Testis (tissue), 3 donors: Measurements from ENCODE around the gene REM2. TPM values are rescaled to one million over a fixed set of nuclear protein-coding genes. Genes with fewer than 3 reads are reported as not detected.
A peak's percentile ranks its signal among the peaks of the same experiment; 100 is the strongest.

Experiments
- DNase-seq: peaks from one replicate; pipeline ENCODE4 v3.0.0-alpha.2; 2019
- H3K27ac ChIP-seq, 2 donors: fragments of 200-600 bp; sonication (generic); one replicate each; pipeline ENCODE4 v1.5.1; 2019
- H3K27me3 ChIP-seq: fragments of 200-600 bp; sonication (generic); one replicate; pipeline ENCODE4 v1.5.1; 2019
- H3K36me3 ChIP-seq: fragments of 200-600 bp; sonication (generic); one replicate; pipeline ENCODE4 v1.5.1; 2017; ENCODE audit warnings: low read depth; ENCODE audit errors: missing control alignments
- H3K4me1 ChIP-seq: fragments of 200-600 bp; sonication (generic); one replicate; pipeline ENCODE4 v1.5.1; 2019
- H3K4me3 ChIP-seq, 2 donors: fragments of 200-600 bp; sonication (generic); one replicate each; pipeline ENCODE4 v1.5.1; 2017 to 2019
- H3K9me3 ChIP-seq: fragments of 200-600 bp; sonication (generic); one replicate; pipeline ENCODE4 v1.5.1; 2017
- POLR2A ChIP-seq: fragments of 450-650 bp; IDR thresholded peaks from one replicate; pipeline ENCODE4 v1.6.1; 2017; ENCODE audit warnings: antibody characterized with exemption, mild to moderate bottlenecking, moderate library complexity
- WGBS, 2 donors: methylation state at CpG; one replicate each; pipeline ENCODE4 v1.1.5; 2018; 5-methylcytosine and 5-hydroxymethylcytosine counted together
- intact Hi-C: fragments of 100-400 bp; cut with DNase I; formaldehyde crosslinking; loops from one replicate; pipeline ENCODE4 v1.15.1; 2023; ENCODE audit warnings: low total_unique reads
- polyA plus RNA-seq: library from polyadenylated mRNA; stranded (reverse); fragments of 350-450 nt; fragmentation: Illumina TruSeq; extraction: RNeasy Lipid Tissue Mini Kit (QIAGEN cat#74804); gene quantifications from one replicate; pipeline ENCODE4 v1.2.3, GENCODE V29; 2014; ENCODE audit warnings: low read depth, low replicate concordance; ENCODE audit not compliant: insufficient read depth
- total RNA-seq, 2 donors: library from RNA; depleted of rRNA; stranded (reverse); fragments of >200 nt; gene quantifications; one replicate each; pipeline ENCODE4 v1.2.3, GENCODE V29; 2016
- TF ChIP-seq, protein P1 (sequence below), 3 experiments: fragments of 450-650 bp in 2 of 3; fragments of 200-600 bp in 1 of 3; sonication (generic) in 1 of 3; IDR thresholded peaks; one replicate each; pipeline ENCODE4 v1.5.1; 2016 to 2019; ENCODE audit warnings: antibody characterized with exemption in 3 of 3, mild to moderate bottlenecking in 2 of 3, moderate library complexity in 1 of 3

REM2 gene
- total and polyA plus RNA-seq, 3 donors from 2014 or later, result 2.4 to 4.8 (median 2.9) TPM

DNA sequence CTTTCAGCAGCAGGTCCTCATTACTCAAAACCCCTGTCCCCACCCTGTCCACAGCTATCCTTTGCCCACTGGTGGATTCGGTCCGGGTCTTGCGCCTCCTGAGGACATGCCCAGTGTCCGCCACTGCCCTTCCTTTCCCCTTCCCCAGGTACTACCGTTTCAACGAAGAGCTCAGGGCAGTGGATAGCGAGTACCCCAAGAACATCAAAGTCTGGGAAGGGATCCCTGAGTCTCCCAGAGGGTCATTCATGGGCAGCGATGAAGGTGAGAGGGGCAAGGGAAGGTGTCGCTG lies 38.0 kb upstream of the REM2 start:
- H3K27me3 ChIP-seq, result no peaks in the 10 kb centered on the region
- no peaks in the 10 kb centered on the region for H3K36me3 ChIP-seq
- intact Hi-C loops, result no loop called here
- peak overlapping the region in 1 of 2 donors; percentile 85 for H3K27ac ChIP-seq
- TF ChIP-seq, protein P1, sequence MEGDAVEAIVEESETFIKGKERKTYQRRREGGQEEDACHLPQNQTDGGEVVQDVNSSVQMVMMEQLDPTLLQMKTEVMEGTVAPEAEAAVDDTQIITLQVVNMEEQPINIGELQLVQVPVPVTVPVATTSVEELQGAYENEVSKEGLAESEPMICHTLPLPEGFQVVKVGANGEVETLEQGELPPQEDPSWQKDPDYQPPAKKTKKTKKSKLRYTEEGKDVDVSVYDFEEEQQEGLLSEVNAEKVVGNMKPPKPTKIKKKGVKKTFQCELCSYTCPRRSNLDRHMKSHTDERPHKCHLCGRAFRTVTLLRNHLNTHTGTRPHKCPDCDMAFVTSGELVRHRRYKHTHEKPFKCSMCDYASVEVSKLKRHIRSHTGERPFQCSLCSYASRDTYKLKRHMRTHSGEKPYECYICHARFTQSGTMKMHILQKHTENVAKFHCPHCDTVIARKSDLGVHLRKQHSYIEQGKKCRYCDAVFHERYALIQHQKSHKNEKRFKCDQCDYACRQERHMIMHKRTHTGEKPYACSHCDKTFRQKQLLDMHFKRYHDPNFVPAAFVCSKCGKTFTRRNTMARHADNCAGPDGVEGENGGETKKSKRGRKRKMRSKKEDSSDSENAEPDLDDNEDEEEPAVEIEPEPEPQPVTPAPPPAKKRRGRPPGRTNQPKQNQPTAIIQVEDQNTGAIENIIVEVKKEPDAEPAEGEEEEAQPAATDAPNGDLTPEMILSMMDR (IDR thresholded peaks at IDR 0.05), result no peak
- TF ChIP-seq POLR2A, result no peak
- WGBS, 2 donors, result 87 to 91% methylated on average over 9 of the region's 9 CpGs
- H3K4me3 ChIP-seq, result no peak overlapping the region
- H3K9me3 ChIP-seq, result no peaks in the 10 kb centered on the region
- DNase-seq, result no peak
- H3K4me1 ChIP-seq, result peaks cover 39% of the 10 kb centered on the region

DNA sequence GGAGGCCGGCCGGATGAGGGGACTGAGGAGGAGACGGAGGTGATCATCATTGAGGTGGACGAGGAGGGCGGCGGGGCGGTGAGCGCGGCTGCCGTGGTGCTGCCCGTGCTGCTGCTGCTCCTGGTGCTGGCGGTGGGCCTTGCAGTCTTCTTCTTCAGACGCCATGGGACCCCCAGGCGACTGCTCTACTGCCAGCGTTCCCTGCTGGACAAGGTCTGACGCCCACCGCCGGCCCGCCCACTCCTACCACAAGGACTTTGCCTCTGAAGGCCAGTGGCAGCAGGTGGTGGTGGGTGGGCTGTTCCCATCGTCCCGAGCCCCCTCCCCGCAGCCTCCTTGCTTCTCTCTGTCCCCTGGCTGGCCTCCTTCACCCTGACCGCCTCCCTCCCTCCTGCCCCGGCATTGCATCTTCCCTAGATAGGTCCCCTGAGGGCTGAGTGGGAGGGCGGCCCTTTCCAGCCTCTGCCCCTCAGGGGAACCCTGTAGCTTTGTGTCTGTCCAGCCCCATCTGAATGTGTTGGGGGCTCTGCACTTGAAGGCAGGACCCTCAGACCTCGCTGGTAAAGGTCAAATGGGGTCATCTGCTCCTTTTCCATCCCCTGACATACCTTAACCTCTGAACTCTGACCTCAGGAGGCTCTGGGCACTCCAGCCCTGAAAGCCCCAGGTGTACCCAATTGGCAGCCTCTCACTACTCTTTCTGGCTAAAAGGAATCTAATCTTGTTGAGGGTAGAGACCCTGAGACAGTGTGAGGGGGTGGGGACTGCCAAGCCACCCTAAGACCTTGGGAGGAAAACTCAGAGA lies 37.0 kb upstream of the REM2 start:
- Histone ChIP-seq H3K27ac (peak overlapping the region; percentile 59 to 85), H3K9me3 (no peaks in the 10 kb centered on the region), H3K27me3 (no peaks in the 10 kb centered on the region), H3K4me3 (no peak overlapping the region), H3K36me3 (no peaks in the 10 kb centered on the region), H3K4me1 (peaks cover 45% of the 10 kb centered on the region)
- intact Hi-C loops, result no loop called here
- 65 to 74% methylated on average over 21 to 26 of the region's 26 CpGs for WGBS, 2 donors
- DNase-seq, result no peak
- TF ChIP-seq POLR2A, result no peak
- TF ChIP-seq, protein P1 (IDR thresholded peaks at IDR 0.05), result no peak

DNA sequence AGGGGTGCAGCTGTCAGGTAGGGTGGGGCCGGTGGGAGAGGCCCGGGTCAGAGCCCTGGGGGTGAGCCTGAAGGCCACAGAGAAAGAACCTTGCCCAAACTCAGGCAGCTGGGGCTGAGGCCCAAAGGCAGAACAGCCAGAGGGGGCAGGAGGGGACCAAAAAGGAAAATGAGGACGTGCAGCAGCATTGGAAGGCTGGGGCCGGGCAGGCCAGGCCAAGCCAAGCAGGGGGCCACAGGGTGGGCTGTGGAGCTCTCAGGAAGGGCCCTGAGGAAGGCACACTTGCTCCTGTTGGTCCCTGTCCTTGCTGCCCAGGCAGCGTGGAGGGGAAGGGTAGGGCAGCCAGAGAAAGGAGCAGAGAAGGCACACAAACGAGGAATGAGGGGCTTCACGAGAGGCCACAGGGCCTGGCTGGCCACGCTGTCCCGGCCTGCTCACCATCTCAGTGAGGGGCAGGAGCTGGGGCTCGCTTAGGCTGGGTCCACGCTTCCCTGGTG lies 36.2 kb upstream of the REM2 start:
- WGBS, 2 donors, result 68 to 72% methylated on average over 7 to 11 of the region's 11 CpGs
- no peak for DNase-seq
- no peaks in the 10 kb centered on the region for H3K36me3 ChIP-seq

DNA sequence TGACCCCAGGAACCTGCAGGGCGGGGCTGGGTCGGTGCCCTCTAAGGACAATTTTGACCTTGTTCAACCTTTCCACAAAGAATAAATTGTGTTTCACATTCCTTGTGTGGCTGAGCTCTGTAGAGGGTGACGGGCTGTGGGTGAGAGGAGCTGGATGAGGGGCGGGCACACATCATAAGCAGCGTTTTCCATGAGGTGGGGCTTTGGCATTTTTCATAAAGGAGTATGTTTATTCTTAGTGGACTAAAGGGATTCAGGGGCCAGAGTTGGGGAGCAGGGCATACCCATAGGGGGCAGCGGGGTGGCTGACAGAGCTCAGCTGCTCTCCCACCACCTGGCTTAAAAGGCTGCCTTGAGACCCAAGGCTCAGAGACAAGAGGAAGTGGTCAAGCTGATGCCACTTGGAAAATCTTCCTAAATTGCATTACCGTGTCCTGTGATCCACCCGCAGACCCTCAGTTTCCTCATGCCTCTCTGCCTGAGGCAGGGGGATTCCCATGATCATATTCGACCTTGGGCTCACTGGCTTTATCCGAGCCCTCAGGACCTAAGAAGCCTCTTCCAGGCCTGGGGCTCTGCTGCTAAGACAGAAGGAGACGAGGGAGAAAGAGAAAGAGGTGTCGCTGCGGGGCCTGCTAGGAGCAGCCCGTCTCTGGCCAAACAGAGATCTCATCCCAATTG lies 35.2 kb upstream of the REM2 start:
- Histone ChIP-seq H3K4me3 (no peak overlapping the region), H3K4me1 (peaks cover 45% of the 10 kb centered on the region), H3K27me3 (no peaks in the 10 kb centered on the region), H3K9me3 (no peaks in the 10 kb centered on the region), H3K27ac (peak overlapping the region; percentile 59 to 85), H3K36me3 (no peaks in the 10 kb centered on the region)
- no peak for DNase-seq
- TF ChIP-seq, protein P1 (IDR thresholded peaks at IDR 0.05), result no peak
- no peak for TF ChIP-seq POLR2A
- intact Hi-C loops, result no loop called here
- 39 to 45% methylated on average over 14 of the region's 14 CpGs for WGBS, 2 donors

More for the DNA sequence above, 36.2 kb upstream of the REM2 start:
- peak overlapping the region; percentile 59 to 85 for H3K27ac ChIP-seq
- intact Hi-C loops, result no loop called here
- H3K27me3 ChIP-seq, result no peaks in the 10 kb centered on the region
- TF ChIP-seq, protein P1 (IDR thresholded peaks at IDR 0.05), result no peak
- TF ChIP-seq POLR2A, result no peak
- no peak overlapping the region for H3K4me3 ChIP-seq
- no peaks in the 10 kb centered on the region for H3K9me3 ChIP-seq
- H3K4me1 ChIP-seq, result peaks cover 45% of the 10 kb centered on the region
